ENCODE data around the gene TOMM5.

The TOMM5 gene

DNA sequence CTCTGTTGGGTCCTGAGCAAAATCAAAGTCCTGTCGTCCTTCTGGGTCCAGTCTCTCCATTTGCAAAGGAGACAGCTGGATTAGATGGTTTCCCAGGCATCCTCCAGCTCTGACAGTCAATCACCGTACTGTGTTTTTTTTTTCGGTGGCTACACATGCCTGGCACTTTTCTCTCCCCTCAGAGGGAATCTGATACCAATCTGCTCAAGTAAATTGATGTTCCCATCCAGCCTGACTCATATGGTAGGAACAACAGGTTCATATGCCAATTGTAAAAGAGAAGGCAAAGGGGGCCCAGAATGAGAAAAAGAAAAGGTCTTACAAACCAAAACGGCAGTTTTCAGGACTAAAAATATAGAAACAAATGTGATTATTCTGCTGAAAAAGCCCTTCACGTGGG is 17.4 kb downstream of the TOMM5 start:
- no peak for TF ChIP-seq CTCF (conservative IDR thresholded peaks at IDR 0.05; ENCODE audit: low read length)
- peak overlapping the region; percentile 66 for H3K4me3 ChIP-seq (ENCODE audit: low read length)
- no peak for DNase-seq (ENCODE audit: low read depth)

DNA sequence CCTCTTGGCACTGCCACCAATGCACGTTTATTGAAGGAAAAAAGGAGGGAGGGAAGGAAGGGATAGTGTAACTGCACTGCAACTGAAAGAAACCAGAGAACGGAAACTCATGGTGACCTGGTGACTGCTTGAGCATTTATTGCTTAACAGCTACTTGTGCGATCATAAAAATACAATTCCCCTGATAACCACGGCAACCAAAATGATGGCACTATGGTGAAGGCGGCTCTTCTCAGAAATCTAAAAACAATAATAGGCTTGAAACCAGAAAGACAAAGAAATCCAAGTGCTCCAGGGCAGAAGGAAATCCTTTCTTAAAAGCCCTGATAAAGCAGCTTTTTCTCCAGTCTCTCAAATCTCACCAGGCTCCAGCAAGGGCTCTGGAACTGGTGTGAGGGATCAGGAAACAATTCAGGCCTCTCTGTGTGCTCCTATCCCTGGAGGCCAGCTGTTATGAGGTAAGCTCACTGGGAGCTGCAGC is 18.1 kb downstream of the TOMM5 start:
- no peak overlapping the region for H3K4me3 ChIP-seq (ENCODE audit: low read length)
- no peak for TF ChIP-seq CTCF (conservative IDR thresholded peaks at IDR 0.05; ENCODE audit: low read length)
- DNase-seq (ENCODE audit: low read depth), result peak; percentile 46

DNA sequence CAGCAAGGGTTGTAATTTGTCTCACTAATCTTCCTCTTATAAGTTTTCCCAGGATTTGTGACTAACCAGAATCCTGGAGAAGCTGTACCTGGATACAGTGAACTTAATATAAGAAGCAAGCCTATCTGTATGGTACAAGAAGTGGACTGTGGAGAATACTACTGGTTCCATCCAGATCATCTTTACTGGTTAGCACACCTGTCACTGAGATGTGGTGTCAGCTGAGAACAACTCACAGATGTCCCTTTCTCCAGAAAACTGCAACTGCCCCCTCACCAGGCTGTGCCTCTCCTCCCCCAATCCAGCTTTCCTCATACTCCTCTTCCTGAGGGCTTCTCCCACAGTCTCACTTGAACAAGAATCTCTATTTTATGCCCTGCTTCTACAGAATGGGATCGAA is 21.1 kb downstream of the TOMM5 start:
- H3K4me3 ChIP-seq (ENCODE audit: low read length), result no peak overlapping the region
- DNase-seq (ENCODE audit: low read depth), result no peak
- TF ChIP-seq CTCF (conservative IDR thresholded peaks at IDR 0.05; ENCODE audit: low read length), result no peak

DNA sequence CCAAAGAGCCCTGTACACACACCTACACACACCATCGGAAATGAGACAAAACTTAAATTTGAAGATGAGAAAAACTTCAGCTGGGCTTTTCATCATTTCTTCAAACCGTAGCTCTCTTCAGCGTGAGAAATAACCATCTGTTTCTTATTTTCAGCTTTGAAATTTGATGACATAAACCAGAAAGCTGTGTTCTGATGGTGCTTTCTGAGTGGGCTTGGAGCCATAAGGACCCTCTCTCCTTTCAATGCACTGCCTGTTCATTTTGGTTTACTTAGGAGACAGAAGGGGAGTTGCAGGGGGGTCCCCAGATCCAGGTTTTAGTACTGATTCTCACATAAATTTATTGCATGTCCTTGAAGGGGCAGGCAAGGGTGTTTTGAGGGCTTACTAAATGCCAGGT is 25.7 kb downstream of the TOMM5 start:
- peak; percentile 18 for DNase-seq (ENCODE audit: low read depth)
- TF ChIP-seq CTCF (conservative IDR thresholded peaks at IDR 0.05; ENCODE audit: low read length), result no peak
- H3K4me3 ChIP-seq (ENCODE audit: low read length), result no peak overlapping the region

- TF ChIP-seq CTCF (conservative IDR thresholded peaks at IDR 0.05; ENCODE audit: low read length), result no peak
- H3K4me3 ChIP-seq (ENCODE audit: low read length), result no peak overlapping the region
- DNase-seq (ENCODE audit: low read depth), result no peak
These were observed 26.5 kb downstream of the TOMM5 start for GRCh38 chr9:37565661-37566618.

DNA sequence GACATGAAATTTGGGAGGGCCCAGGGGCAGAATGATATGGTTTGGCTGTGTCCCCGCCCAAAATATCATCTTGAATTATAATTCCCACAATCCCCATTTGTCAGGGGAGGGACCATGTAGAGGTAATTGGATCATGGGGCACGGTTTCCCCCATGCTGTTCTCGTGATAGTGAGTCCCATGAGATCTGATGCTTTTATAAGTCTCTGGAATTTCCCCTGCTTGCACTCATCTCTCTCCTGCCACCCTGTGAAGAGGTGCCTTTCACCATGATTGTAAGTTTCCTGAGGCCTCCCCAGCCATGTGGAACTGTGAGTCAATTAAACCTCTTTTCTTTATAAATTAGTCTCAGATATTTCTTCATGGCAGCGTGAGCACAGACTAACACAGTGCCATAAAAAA is 27.5 kb downstream of the TOMM5 start:
- H3K4me3 ChIP-seq (ENCODE audit: low read length), result no peak overlapping the region
- DNase-seq (ENCODE audit: low read depth), result no peak
- no peak for TF ChIP-seq CTCF (conservative IDR thresholded peaks at IDR 0.05; ENCODE audit: low read length)
